Stimulated activated CD4-positive, alpha-beta T cell treated with anti-CD3 and anti-CD28 coated beads, Interleukin-15, amount 100 ng/mL, for 48 hours (primary cell): ENCODE data around the gene DEUP1.

Source experiments
- DNase-seq, 2 donors: peaks; one replicate each; pipeline ENCODE4 v3.0.0-alpha.2; 2020; ENCODE audit warnings: low read depth in 2 of 2

The DEUP1 gene

DNA sequence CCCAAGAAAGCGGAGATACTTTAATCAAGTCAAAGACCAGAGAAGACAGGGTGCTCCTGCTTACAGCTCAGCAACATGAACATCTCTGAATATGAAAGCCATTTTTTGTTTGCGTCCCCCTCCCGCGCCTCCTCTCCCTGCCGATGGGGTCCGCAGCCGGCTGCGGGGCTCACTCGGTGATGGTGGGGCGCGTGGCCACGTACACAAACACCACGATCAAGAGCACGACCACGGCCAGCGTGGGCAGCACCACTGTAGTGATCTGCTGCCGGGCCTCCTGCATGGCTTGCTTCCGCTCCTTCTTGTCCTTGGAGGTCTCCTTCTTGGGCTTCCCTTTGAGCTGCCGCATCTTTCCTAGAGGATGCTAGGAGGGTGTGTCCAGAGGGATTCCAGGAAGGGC, 148.3 kb downstream of the DEUP1 start:
- no peak for DNase-seq

DNA sequence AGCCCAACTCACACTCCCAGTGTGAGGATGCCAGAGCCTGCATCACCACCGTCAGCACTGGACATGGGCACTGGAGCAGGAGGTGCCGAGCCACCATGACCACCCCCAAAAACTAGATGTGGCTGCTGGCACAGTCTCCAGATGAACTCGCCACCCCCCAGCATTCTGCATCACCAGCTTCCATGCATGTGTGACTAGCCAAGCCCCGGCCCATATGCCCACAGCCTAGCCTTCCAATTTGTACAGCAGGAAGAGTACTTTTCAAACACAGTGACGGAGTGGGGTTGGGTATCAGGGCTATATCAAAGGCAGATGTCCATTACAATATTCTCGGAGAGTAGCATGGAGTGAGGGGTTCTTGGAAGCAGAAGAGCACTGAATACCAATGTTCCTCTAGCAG, 149.7 kb downstream of the DEUP1 start:
- no peak for DNase-seq

DNA sequence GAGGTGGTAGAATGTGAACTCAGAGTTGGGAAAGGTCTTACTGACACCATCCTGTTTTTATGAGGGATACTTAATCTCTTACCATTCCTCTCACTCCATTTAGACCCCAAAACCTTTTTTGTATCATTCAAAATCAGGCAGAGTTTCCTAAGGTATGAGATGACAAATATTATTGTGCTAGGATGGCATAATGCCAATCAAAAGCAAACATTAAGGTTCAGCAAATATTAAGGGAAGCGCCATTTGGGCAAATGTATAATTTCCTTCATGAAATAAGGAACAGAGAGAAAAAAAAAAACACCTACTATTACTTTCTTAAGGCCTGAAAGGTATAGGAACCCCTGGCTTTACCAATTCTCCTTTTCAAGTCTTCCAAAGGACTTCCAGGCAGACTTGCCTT, 150.2 kb downstream of the DEUP1 start:
- no peak for DNase-seq

DNA sequence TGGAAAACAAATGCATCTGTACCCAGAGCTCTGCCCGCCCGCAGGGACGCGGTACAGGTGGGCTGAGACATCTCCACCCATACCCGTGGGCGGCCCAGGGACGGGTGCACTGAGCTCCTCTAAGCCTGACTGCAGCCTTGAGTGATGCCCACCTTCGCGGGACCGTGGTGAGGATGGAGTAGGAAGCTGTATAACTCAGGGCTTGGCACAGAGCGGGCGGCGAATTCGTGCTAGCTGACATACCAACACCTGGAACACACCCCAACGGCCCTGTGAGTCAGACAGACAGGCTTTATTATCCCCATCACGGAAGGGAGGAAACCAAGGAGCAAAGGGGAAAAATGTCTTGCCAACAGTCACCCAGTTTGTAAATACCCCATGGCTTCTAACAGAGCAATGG, 150.7 kb downstream of the DEUP1 start:
- no peak for DNase-seq

DNA sequence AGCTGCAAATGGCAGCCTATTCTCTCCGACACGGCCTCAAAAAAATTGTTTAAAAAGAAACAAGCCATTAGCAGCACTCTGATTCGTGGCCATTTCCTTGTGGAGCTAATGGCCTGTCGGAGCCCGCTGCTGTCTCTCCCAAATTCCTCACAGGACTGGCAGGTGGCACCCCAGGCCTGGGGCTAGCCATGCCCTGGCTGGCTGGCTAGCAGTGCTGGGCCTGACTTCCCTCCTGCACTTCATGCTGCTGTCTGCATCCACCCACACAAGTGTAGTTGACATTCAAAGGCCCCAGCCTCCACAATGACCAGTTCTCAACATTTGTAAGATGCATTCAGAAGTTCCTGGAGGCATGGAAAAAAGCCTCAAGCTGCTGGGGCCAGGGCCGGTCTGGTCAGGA, 151.2 kb downstream of the DEUP1 start:
- DNase-seq, result no peak

DNA sequence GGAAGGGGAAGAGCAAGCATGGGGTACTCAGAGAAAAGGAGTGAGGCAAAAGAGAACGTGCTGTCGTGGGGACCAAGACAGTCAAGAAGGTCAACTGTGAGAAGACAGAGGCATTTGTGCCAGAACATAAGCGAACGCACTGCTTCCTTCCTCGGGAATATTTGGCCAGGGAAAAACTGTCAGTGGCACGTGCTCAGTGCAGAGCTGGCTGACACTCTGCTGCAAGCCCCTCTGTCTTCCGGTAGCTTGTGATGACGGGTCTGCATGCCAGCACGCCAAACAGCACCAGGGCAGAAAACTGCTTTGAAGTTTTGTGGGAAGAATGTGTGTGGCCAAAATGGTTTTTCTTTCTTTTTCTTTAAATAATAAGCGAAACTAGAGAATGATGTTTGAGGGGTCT, 152.0 kb downstream of the DEUP1 start:
- DNase-seq, result no peak

DNA sequence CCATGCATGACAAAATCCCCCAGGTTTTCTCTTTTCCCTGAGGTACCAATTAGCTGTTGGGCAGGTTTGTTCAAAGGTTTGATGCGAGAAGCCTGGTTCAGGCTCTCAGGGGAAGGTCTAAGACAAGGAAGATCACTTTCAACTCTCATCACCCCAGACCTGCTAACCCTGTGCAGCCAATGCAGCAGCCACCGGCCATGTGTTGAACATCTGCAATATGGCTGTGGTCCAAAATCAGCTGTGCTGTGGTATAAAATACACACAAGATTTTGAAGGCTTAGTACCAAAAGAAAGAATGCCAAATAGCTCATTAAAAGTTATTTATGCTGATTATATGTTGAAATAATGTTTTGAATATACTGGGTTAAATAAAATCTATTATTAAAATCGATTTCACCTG, 154.2 kb downstream of the DEUP1 start:
- no peak for DNase-seq

DNA sequence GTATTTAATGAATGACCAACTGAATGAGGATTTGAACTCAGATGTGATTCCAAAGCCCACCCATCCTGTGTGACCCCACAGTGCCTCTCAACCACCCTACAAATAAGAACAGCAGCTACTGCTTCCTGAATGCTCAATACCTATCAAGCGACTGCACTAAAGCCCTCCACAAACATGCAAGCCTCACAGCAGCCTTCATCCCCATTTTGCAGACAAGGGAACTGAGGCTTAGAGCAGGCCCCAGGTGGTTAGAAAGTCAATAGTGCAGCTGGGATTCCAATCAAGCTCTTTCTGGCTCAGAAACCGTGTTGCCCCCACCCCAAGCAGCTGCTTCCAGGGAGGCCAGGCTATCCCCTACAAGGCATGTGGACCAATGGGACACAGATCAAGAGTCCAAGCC, 155.4 kb downstream of the DEUP1 start:
- DNase-seq, result no peak

DNA sequence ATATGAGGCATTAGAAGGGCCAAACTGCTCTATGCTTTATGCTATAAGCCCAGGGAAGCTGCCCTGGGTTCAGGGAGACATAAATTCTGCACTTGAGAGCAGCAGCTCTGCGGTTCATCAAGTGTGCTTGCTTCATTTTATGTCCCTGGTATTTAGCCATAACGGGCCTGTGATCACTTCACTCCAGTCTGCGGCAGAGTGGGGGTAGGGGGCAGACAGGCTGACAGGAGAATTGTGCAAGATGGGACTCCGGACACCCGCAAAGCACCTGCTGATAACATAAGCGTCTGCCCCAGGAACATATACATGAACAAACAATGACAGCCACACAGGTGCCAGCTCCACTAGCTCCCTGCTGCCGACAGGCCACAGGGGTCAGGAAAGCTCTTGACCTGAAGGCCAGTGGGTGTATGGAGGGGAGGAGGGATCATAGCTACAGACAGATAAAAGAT, 156.5 kb downstream of the DEUP1 start:
- DNase-seq, result no peak
